K562 treated with DMSO at 1 percent for 12 hours (cell line): ENCODE results near the gene PLGLB2. TPM values are rescaled to one million over a fixed set of nuclear protein-coding genes. Genes with fewer than 3 reads are reported as not detected.

Experiments used
- total RNA-seq: library from RNA; unstranded; fragments of 300-600 nt; gene quantifications from 2 replicates; pipeline ENCODE4 v1.2.3, GENCODE V29; 2022; ENCODE audit not compliant: insufficient read depth

The PLGLB2 gene
- total RNA-seq: not detected in 2 replicates

GRCh38 chr2:87747791-87748190 is at the start of gene PLGLB2:
Gene PLGLB2 (plus strand): TSS chr2:87748087. CDS start chr2:87748154, 67 bp downstream.

Other genes with a start within 250 kb of the PLGLB2 start
- 2.5 and 4.1 TPM in 2 replicates for gene RGPD2, start 77.7 kb downstream of the PLGLB2 start, total RNA-seq